Suprapubic skin (tissue), 4 donors: ENCODE measurements around the gene PRSS48. TPM values are rescaled to one million over a fixed set of nuclear protein-coding genes. Genes with fewer than 3 reads are reported as not detected.
"Not testable (repeated sequence)": the region's sequence is repeated elsewhere in the genome, so short reads cannot be mapped to it uniquely, and the experiment has no call there.

Experiments
- DNase-seq, 2 donors: peaks; one replicate each; pipeline ENCODE4 v3.0.0-alpha.2; 2019; ENCODE audit warnings: low spot score in 2 of 2
- H3K27ac ChIP-seq: fragments of 200-600 bp; sonication (generic); one replicate; pipeline ENCODE4 v1.5.1; 2019
- H3K27me3 ChIP-seq: fragments of 200-600 bp; sonication (generic); one replicate; pipeline ENCODE4 v1.5.1; 2019
- H3K36me3 ChIP-seq: fragments of 200-600 bp; sonication (generic); one replicate; pipeline ENCODE4 v1.5.1; 2019
- H3K4me1 ChIP-seq: fragments of 200-600 bp; sonication (generic); one replicate; pipeline ENCODE4 v1.5.1; 2019
- H3K4me3 ChIP-seq: fragments of 200-600 bp; sonication (generic); one replicate; pipeline ENCODE4 v1.5.1; 2019; ENCODE audit warnings: mild to moderate bottlenecking
- H3K9me3 ChIP-seq: fragments of 200-600 bp; sonication (generic); one replicate; pipeline ENCODE4 v1.5.1; 2019
- CTCF ChIP-seq, 2 donors: fragments of 200-600 bp in 1 of 2; fragments of 450-650 bp in 1 of 2; sonication (generic) in 1 of 2; IDR thresholded peaks; one replicate each; pipeline ENCODE4 v1.5.1; 2016 to 2019; ENCODE audit warnings: antibody characterized with exemption in 2 of 2, mild to moderate bottlenecking in 1 of 2, moderate library complexity in 1 of 2
- EP300 ChIP-seq: sonication (generic); formaldehyde crosslinking; IDR thresholded peaks from one replicate; pipeline ENCODE4 v1.6.1; 2017; ENCODE audit warnings: antibody characterized with exemption
- POLR2A ChIP-seq, 2 donors: fragments of 450-650 bp; IDR thresholded peaks; one replicate each; pipeline ENCODE4 v1.6.1; 2017; ENCODE audit warnings: antibody characterized with exemption in 2 of 2, mild to moderate bottlenecking in 2 of 2, moderate library complexity in 2 of 2
- POLR2AphosphoS5 ChIP-seq, 3 donors: sonication (generic); formaldehyde crosslinking; IDR thresholded peaks; one replicate each; pipeline ENCODE4 v1.6.1; 2017; ENCODE audit warnings: antibody characterized with exemption in 3 of 3
- WGBS: methylation state at CpG from one replicate; pipeline ENCODE4 v1.1.5; 2018; 5-methylcytosine and 5-hydroxymethylcytosine counted together
- total RNA-seq, 4 donors: library from RNA; depleted of rRNA; stranded (reverse); fragments of >200 nt; gene quantifications; one replicate each; pipeline ENCODE4 v1.1.0, GENCODE V29; 2016

PRSS48 gene
- total RNA-seq, 4 donors from 2014 or later, result not detected

GRCh38 chr4:151233600-151233999 is 43.4 kb upstream of the PRSS48 start:
- no peak for DNase-seq
- H3K36me3 ChIP-seq, result no peaks in the 10 kb centered on the region
- H3K27ac ChIP-seq, result no peak overlapping the region
- peaks cover 5% of the 10 kb centered on the region for H3K4me1 ChIP-seq
- H3K4me3 ChIP-seq, result no peak overlapping the region
- TF ChIP-seq CTCF (IDR thresholded peaks at IDR 0.05) (no peak), EP300 (no peak), POLR2AphosphoS5 (IDR thresholded peaks at IDR 0.05) (no peak), POLR2A (IDR thresholded peaks at IDR 0.05) (no peak)
- WGBS, result 96% methylated on average over 5 of the region's 5 CpGs
- no peaks in the 10 kb centered on the region for H3K27me3 ChIP-seq
- H3K9me3 ChIP-seq, result no peaks in the 10 kb centered on the region

DNA sequence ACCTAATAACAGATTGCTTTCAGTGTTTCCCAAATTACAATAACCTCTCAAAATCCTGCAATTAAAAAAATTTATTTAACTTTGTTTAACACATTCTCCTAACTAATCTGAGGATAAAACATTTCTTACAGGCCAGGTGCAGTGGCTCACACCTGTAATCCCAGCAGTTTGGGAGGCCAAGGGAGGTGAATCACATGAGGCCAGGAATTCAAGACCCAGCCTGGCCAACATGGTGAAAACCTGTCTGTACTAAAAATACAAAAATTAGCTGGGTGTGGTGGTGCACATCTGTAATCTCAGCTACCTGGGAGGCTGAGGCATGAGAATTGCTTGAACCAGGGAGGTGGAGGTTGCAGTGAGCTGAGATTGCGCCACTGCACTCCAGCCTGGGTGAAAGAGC is 41.6 kb upstream of the PRSS48 start:
- H3K36me3 ChIP-seq, H3K27ac ChIP-seq, H3K27me3 ChIP-seq, H3K4me3 ChIP-seq, H3K9me3 ChIP-seq, H3K4me1 ChIP-seq, DNase-seq: not testable (repeated sequence)
- 93% methylated on average over 1 of the region's 1 CpG for WGBS

- Histone ChIP-seq H3K36me3 (no peaks in the 10 kb centered on the region), H3K4me3 (no peak overlapping the region), H3K27me3 (no peaks in the 10 kb centered on the region), H3K9me3 (no peaks in the 10 kb centered on the region), H3K27ac (no peak overlapping the region), H3K4me1 (peaks cover 6% of the 10 kb centered on the region)
- WGBS, result 99% methylated on average over 14 of the region's 27 CpGs
- no peak for TF ChIP-seq POLR2A (IDR thresholded peaks at IDR 0.05)
- no peak for TF ChIP-seq EP300
- no peak for TF ChIP-seq CTCF (IDR thresholded peaks at IDR 0.05)
- no peak for TF ChIP-seq POLR2AphosphoS5 (IDR thresholded peaks at IDR 0.05)
- no peak for DNase-seq
These were observed 40.9 kb upstream of the PRSS48 start for GRCh38 chr4:151236036-151236435.

DNA sequence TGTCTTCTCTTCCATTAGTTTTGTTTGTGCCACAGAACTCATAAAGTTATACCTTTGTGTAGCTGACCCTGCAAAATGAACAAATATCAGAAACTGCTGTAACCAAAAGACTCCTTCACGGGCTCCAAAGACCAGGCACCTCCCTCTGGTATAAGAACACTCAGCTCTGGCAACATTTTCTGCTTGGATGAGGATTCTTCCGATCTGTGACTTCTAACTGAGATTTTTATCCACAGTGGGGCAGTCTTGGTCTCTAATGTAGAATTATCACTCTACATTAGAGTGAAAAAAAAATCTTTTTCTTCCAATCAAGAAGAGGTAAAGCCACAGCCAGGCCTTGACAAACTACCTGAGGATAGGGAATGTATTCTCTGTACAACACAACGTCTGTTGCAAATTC is 38.5 kb upstream of the PRSS48 start:
- DNase-seq, result no peak
- Histone ChIP-seq H3K27ac (no peak overlapping the region), H3K4me1 (peaks cover 6% of the 10 kb centered on the region), H3K36me3 (no peaks in the 10 kb centered on the region), H3K4me3 (no peak overlapping the region), H3K9me3 (no peaks in the 10 kb centered on the region), H3K27me3 (no peaks in the 10 kb centered on the region)
- TF ChIP-seq EP300 (no peak), CTCF (IDR thresholded peaks at IDR 0.05) (no peak), POLR2AphosphoS5 (IDR thresholded peaks at IDR 0.05) (no peak), POLR2A (IDR thresholded peaks at IDR 0.05) (no peak)
- 24% methylated on average over 3 of the region's 3 CpGs for WGBS

DNA sequence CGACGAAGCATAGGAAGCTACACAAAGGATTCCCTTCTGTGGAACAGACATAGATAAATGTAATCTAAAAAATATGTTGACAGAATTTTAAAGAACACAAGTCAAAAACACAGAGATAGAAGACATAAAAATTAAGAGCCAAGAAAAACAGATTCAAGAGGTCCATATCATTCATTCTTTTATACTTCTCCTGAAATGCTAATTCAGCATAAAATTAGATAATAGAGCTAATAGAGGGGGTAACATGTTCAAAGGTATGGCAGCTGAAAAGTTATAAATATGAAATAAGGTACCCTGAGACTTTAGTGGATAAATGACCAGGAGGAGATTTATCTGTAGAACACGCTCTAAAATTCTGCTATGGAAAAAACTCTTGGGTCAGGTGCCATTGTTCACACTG is 37.4 kb upstream of the PRSS48 start:
- no peak overlapping the region for H3K27ac ChIP-seq
- H3K9me3 ChIP-seq, result no peaks in the 10 kb centered on the region
- H3K27me3 ChIP-seq, result no peaks in the 10 kb centered on the region
- no peak overlapping the region for H3K4me3 ChIP-seq
- peaks cover 6% of the 10 kb centered on the region for H3K4me1 ChIP-seq
- TF ChIP-seq POLR2AphosphoS5 (IDR thresholded peaks at IDR 0.05) (no peak), CTCF (IDR thresholded peaks at IDR 0.05) (no peak), EP300 (no peak), POLR2A (IDR thresholded peaks at IDR 0.05) (no peak)
- H3K36me3 ChIP-seq, result no peaks in the 10 kb centered on the region
- WGBS, result 95% methylated on average over 3 of the region's 3 CpGs
- DNase-seq, result no peak

- H3K27ac ChIP-seq, result no peak overlapping the region
- peaks cover 6% of the 10 kb centered on the region for H3K4me1 ChIP-seq
- H3K9me3 ChIP-seq, result no peaks in the 10 kb centered on the region
- WGBS, result 95% methylated on average over 2 of the region's 2 CpGs
- no peak for TF ChIP-seq POLR2A (IDR thresholded peaks at IDR 0.05)
- no peak for TF ChIP-seq POLR2AphosphoS5 (IDR thresholded peaks at IDR 0.05)
- no peak for TF ChIP-seq EP300
- H3K27me3 ChIP-seq, result no peaks in the 10 kb centered on the region
- no peak for DNase-seq
- no peak overlapping the region for H3K4me3 ChIP-seq
- no peaks in the 10 kb centered on the region for H3K36me3 ChIP-seq
These were observed 34.7 kb upstream of the PRSS48 start for GRCh38 chr4:151242305-151242704.
